Measurements from ENCODE around the gene TMC1. TPM values are rescaled to one million over a fixed set of nuclear protein-coding genes. Genes with fewer than 3 reads are reported as not detected.

The TMC1 gene
- total RNA-seq = 1.2 TPM in 1 of 2 replicates, not detected in the other

GRCh38 chr9:72521416-72521815 is at the start of gene TMC1:
Gene TMC1 (plus strand): TSS chr9:72521608. CDS start chr9:72648649, 127,041 bp downstream.

Other genes with a start within 250 kb of the TMC1 start
- gene ZFAND5, start 156.4 kb upstream of the TMC1 start, total RNA-seq = 61.8 and 103 TPM in 2 replicates